Keratinocyte (primary cell): ENCODE results near the gene FKBP14. TPM values are rescaled to one million over a fixed set of nuclear protein-coding genes. Genes with fewer than 3 reads are reported as not detected.

ENCODE experiments used
- DNase-seq: peaks from one replicate; pipeline ENCODE4 v3.0.0-alpha.2; 2011; ENCODE audit warnings: low read depth, missing footprints, low spot score
- FAIRE-seq: peaks from 2 replicates; lab custom pipeline; 2011; peaks lifted over from hg19 to GRCh38; lab: Jason Lieb, UNC
- H2AFZ ChIP-seq: 2 replicates; pipeline ENCODE4 v1.6.0; 2012; ENCODE audit warnings: low read length, control low read depth, inconsistent platforms; ENCODE audit not compliant: control insufficient read depth
- H3K27ac ChIP-seq: 2 replicates; pipeline ENCODE4 v1.5.1; 2011; ENCODE audit warnings: low read length; ENCODE audit not compliant: control insufficient read depth, insufficient read depth
- H3K27me3 ChIP-seq: 3 replicates; pipeline ENCODE4 v1.6.0; 2011; ENCODE audit warnings: low read length; ENCODE audit not compliant: control insufficient read depth, insufficient read depth; ENCODE audit errors: extremely low read depth
- H3K36me3 ChIP-seq, 2 experiments: 2 replicates in 1 of 2; 3 replicates in 1 of 2; pipeline ENCODE4 v1.5.1; 2011; ENCODE audit warnings: low read length in 2 of 2, mild to moderate bottlenecking in 1 of 2; ENCODE audit not compliant: control insufficient read depth in 2 of 2, insufficient read depth in 2 of 2; ENCODE audit errors: extremely low read depth in 1 of 2
- H3K4me1 ChIP-seq: 3 replicates; pipeline ENCODE4 v1.5.1; 2011; ENCODE audit warnings: low read length; ENCODE audit not compliant: control insufficient read depth, insufficient read depth; ENCODE audit errors: extremely low read depth
- H3K4me2 ChIP-seq: 3 replicates; pipeline ENCODE4 v1.6.0; 2011; ENCODE audit warnings: low read depth, low read length; ENCODE audit not compliant: control insufficient read depth, insufficient read depth; ENCODE audit errors: extremely low read depth
- H3K4me3 ChIP-seq, 3 experiments: fragments of 200-600 bp in 1 of 3; sonication (generic) in 1 of 3; 2 replicates in 2 of 3; 3 replicates in 1 of 3; pipeline ENCODE4 v1.5.1; 2011 to 2016; ENCODE audit warnings: low read length in 3 of 3, mild to moderate bottlenecking in 3 of 3, control low read depth in 2 of 3, inconsistent platforms in 1 of 3, low read depth in 1 of 3, mixed read lengths in 1 of 3, mixed run types in 1 of 3, moderate library complexity in 1 of 3; ENCODE audit not compliant: control insufficient read depth in 2 of 3, insufficient read depth in 2 of 3; ENCODE audit errors: extremely low read depth in 1 of 3
- H3K79me2 ChIP-seq: 2 replicates; pipeline ENCODE4 v1.6.0; 2012; ENCODE audit warnings: low read length; ENCODE audit not compliant: control insufficient read depth, insufficient read depth
- H3K9ac ChIP-seq: 3 replicates; pipeline ENCODE4 v1.6.0; 2011; ENCODE audit warnings: low read length; ENCODE audit not compliant: control insufficient read depth, insufficient read depth; ENCODE audit errors: extremely low read depth
- H3K9me1 ChIP-seq: 3 replicates; pipeline ENCODE4 v1.6.0; 2011; ENCODE audit warnings: low read length; ENCODE audit not compliant: control insufficient read depth, insufficient read depth; ENCODE audit errors: extremely low read depth
- H3K9me3 ChIP-seq: 2 replicates; pipeline ENCODE4 v1.5.1; 2012; ENCODE audit warnings: low read depth, low read length; ENCODE audit not compliant: control insufficient read depth
- H4K20me1 ChIP-seq: 3 replicates; pipeline ENCODE4 v1.6.0; 2011; ENCODE audit warnings: low read length; ENCODE audit not compliant: control insufficient read depth, insufficient read depth; ENCODE audit errors: extremely low read depth
- EZH2 ChIP-seq: IDR thresholded peaks from one replicate; pipeline ENCODE4 v1.6.1; 2012; ENCODE audit warnings: inconsistent platforms, mild to moderate bottlenecking, low read length, moderate library complexity
- dilution Hi-C: fragments of 300-500 bp; cut with MboI; formaldehyde crosslinking; loops from one replicate; pipeline ENCODE4 v1.7.0; 2020; ENCODE audit warnings: low sequenced_read_pairs; ENCODE audit not compliant: extremely low pct_ligation_motif_present
- polyA plus RNA-seq, 5 experiments: library from polyadenylated mRNA; depleted of rRNA in 3 of 5; stranded (reverse) in 3 of 5; stranded (forward) in 1 of 5; unstranded in 1 of 5; fragments of >200 nt; gene quantifications; 1 replicate in 1 of 5; 2 replicates in 3 of 5; 3 replicates in 1 of 5; pipeline versions ENCODE4 v1.2.1 to v1.2.3, GENCODE V29; 2011 to 2012; ENCODE audit warnings: missing spikeins in 2 of 5, low read depth in 1 of 5, low replicate concordance in 1 of 5
- TF ChIP-seq, protein P1 (sequence below), 3 experiments: IDR thresholded peaks in 1 of 3; conservative IDR thresholded peaks in 1 of 3; optimal IDR thresholded peaks in 1 of 3; 2 replicates in 2 of 3; 3 replicates in 1 of 3; pipeline versions ENCODE3 to v1.5.1; 2011; ENCODE audit warnings: low read length in 3 of 3, mild to moderate bottlenecking in 3 of 3, moderate library complexity in 2 of 3, control low read depth in 1 of 3, inconsistent platforms in 1 of 3; ENCODE audit not compliant: insufficient read depth in 2 of 3; ENCODE audit errors: extremely low read depth in 1 of 3

FKBP14 gene
- polyA plus RNA-seq, 1 donor (not counting 4 experiments of a cell fraction or from before 2014, with no cell fraction given): 24.5 TPM

GRCh38 chr7:30049173-30049572 lies 22.7 kb upstream of the FKBP14 start:
- TF ChIP-seq, protein P1, sequence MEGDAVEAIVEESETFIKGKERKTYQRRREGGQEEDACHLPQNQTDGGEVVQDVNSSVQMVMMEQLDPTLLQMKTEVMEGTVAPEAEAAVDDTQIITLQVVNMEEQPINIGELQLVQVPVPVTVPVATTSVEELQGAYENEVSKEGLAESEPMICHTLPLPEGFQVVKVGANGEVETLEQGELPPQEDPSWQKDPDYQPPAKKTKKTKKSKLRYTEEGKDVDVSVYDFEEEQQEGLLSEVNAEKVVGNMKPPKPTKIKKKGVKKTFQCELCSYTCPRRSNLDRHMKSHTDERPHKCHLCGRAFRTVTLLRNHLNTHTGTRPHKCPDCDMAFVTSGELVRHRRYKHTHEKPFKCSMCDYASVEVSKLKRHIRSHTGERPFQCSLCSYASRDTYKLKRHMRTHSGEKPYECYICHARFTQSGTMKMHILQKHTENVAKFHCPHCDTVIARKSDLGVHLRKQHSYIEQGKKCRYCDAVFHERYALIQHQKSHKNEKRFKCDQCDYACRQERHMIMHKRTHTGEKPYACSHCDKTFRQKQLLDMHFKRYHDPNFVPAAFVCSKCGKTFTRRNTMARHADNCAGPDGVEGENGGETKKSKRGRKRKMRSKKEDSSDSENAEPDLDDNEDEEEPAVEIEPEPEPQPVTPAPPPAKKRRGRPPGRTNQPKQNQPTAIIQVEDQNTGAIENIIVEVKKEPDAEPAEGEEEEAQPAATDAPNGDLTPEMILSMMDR (optimal IDR thresholded peaks at IDR 0.05 in 1 of 3, IDR thresholded peaks at IDR 0.05 in 1 of 3, conservative IDR thresholded peaks at IDR 0.05 in 1 of 3; ENCODE audit: extremely low read depth in 1 of 3, insufficient read depth in 2 of 3, low read length in 3 of 3): no peak
- no peak for TF ChIP-seq EZH2
- no peak overlapping the region for H3K27ac ChIP-seq
- H4K20me1 ChIP-seq: no peaks in the 10 kb centered on the region
- no peaks in the 10 kb centered on the region for H3K9me3 ChIP-seq
- DNase-seq (no peak), FAIRE-seq (no peak)
- dilution Hi-C loops: no loop called here
- H3K4me2 ChIP-seq: no peak overlapping the region
- no peak overlapping the region for H3K9ac ChIP-seq
- no peak overlapping the region for H2AFZ ChIP-seq
- H3K9me1 ChIP-seq: no peaks in the 10 kb centered on the region
- H3K27me3 ChIP-seq: no peaks in the 10 kb centered on the region
- no peaks in the 10 kb centered on the region for H3K79me2 ChIP-seq
- H3K36me3 ChIP-seq: peaks cover 4 to 12% of the 10 kb centered on the region in 2 experiments
- no peak overlapping the region for H3K4me3 ChIP-seq
- no peaks in the 10 kb centered on the region for H3K4me1 ChIP-seq

GRCh38 chr7:30048582-30048981 lies 22.1 kb upstream of the FKBP14 start:
- H3K36me3 ChIP-seq: peaks cover 4 to 12% of the 10 kb centered on the region in 2 experiments
- TF ChIP-seq, protein P1 (optimal IDR thresholded peaks at IDR 0.05 in 1 of 3, IDR thresholded peaks at IDR 0.05 in 1 of 3, conservative IDR thresholded peaks at IDR 0.05 in 1 of 3; ENCODE audit: extremely low read depth in 1 of 3, insufficient read depth in 2 of 3, low read length in 3 of 3): no peak
- no peak for TF ChIP-seq EZH2
- no peaks in the 10 kb centered on the region for H3K9me1 ChIP-seq
- H3K4me3 ChIP-seq: no peak overlapping the region
- no peaks in the 10 kb centered on the region for H3K27me3 ChIP-seq
- H3K9me3 ChIP-seq: no peaks in the 10 kb centered on the region
- H3K79me2 ChIP-seq: no peaks in the 10 kb centered on the region
- H2AFZ ChIP-seq: no peak overlapping the region
- dilution Hi-C loops: no loop called here
- no peak overlapping the region for H3K4me2 ChIP-seq
- H3K4me1 ChIP-seq: no peaks in the 10 kb centered on the region
- no peaks in the 10 kb centered on the region for H4K20me1 ChIP-seq
- DNase-seq (no peak), FAIRE-seq (no peak)
- H3K27ac ChIP-seq: no peak overlapping the region
- H3K9ac ChIP-seq: no peak overlapping the region
